Measurements from ENCODE around the gene MCEMP1. TPM values are rescaled to one million over a fixed set of nuclear protein-coding genes. Genes with fewer than 3 reads are reported as not detected.

The MCEMP1 gene
- total and polyA plus RNA-seq, 2 of the 4 experiments (the other 2 are of a cell fraction): 0.15 TPM; not detected in 1

GRCh38 chr19:7647156-7647555 is 29.7 kb upstream of the MCEMP1 start:
- Histone ChIP-seq H3K56ac (ENCODE audit: extremely low read depth, insufficient read depth, low read length) (no peak overlapping the region), H2BK5ac (ENCODE audit: low read depth, low read length, poor library complexity, severe bottlenecking) (no peak overlapping the region), H3K23ac (ENCODE audit: low read depth, low read length) (no peak overlapping the region), H3K4me3 (ENCODE audit: insufficient read depth, low read depth, low read length) (no peak overlapping the region), H2AFZ (replicated peaks; ENCODE audit: low read length, poor library complexity) (no peak overlapping the region), H2BK15ac (ENCODE audit: low read depth, low read length) (no peak overlapping the region), H3K14ac (replicated peaks; ENCODE audit: low read depth, low read length) (no peak overlapping the region), H2AK9ac (replicated peaks; ENCODE audit: low read depth, low read length, poor library complexity) (no peak overlapping the region), H4K5ac (ENCODE audit: low read depth, low read length) (no peak overlapping the region), H4K20me1 (ENCODE audit: insufficient read depth, low read length) (no peaks in the 10 kb centered on the region), H2BK120ac (ENCODE audit: low read depth, low read length) (no peak overlapping the region), H3K36me3 (ENCODE audit: control insufficient read depth, insufficient read depth, low read length) (no peaks in the 10 kb centered on the region), H4K8ac (ENCODE audit: low read depth in 2 of 2, low read length in 2 of 2) (no peak overlapping the region), H3K4ac (ENCODE audit: low read depth, low read length) (no peak overlapping the region), H3K4me1 (ENCODE audit: control insufficient read depth, insufficient read depth, low read length) (no peaks in the 10 kb centered on the region), H3K9me3 (ENCODE audit: control insufficient read depth, insufficient read depth, low read length) (no peaks in the 10 kb centered on the region), H2BK20ac (ENCODE audit: low read depth, low read length) (no peak overlapping the region), H3K27me3 (ENCODE audit: control insufficient read depth, insufficient read depth, low read length) (peaks cover 7% of the 10 kb centered on the region; the same call in 1 of the 2 replicates), H3K18ac (ENCODE audit: low read depth, low read length) (no peak overlapping the region), H2AK5ac (ENCODE audit: low read depth, low read length) (no peak overlapping the region), H3K9ac (ENCODE audit: low read depth, low read length) (no peak overlapping the region), H3K9me1 (ENCODE audit: insufficient read depth, low read length) (no peaks in the 10 kb centered on the region), H4K91ac (ENCODE audit: insufficient read depth, low read depth, low read length) (no peak overlapping the region), H3K27ac (ENCODE audit: insufficient read depth, low read length) (no peak overlapping the region), H3K4me2 (ENCODE audit: low read depth, low read length) (no peak overlapping the region), H3K79me1 (ENCODE audit: low read depth in 1 of 2, low read length in 2 of 2) (no peaks in the 10 kb centered on the region)
- in situ Hi-C loops (cut with MboI; ENCODE audit: low sequenced_read_pairs) (no loop called here), dilution Hi-C loops (cut with HindIII; ENCODE audit: low sequenced_read_pairs, unreplicated experiment) (no loop called here), intact Hi-C loops (cut with micrococcal nuclease) (no loop called here)
- DNase-seq: no peak
- no peak for TF ChIP-seq CHD1 (IDR thresholded peaks at IDR 0.05; ENCODE audit: low read depth, low read length)
- TF ChIP-seq MAFK (IDR thresholded peaks at IDR 0.05; ENCODE audit: low read depth, low read length): no peak
- TF ChIP-seq MXI1 (IDR thresholded peaks at IDR 0.05; ENCODE audit: borderline replicate concordance, low read depth, low read length): no peak
- no peak for TF ChIP-seq USF2 (IDR thresholded peaks at IDR 0.05; ENCODE audit: low read depth, low read length)
- TF ChIP-seq SMC3 (IDR thresholded peaks at IDR 0.05; ENCODE audit: low read depth, low read length): no peak
- no peak for TF ChIP-seq RFX5 (IDR thresholded peaks at IDR 0.05; ENCODE audit: low read depth, low read length)
- TF ChIP-seq FOS (IDR thresholded peaks at IDR 0.05; ENCODE audit: low read depth, low read length): no peak
- no peak for TF ChIP-seq BHLHE40 (IDR thresholded peaks at IDR 0.05; ENCODE audit: low read depth, low read length)
- TF ChIP-seq RAD21 (IDR thresholded peaks at IDR 0.05; ENCODE audit: low read length): no peak
- no peak for TF ChIP-seq CEBPB (IDR thresholded peaks at IDR 0.05; ENCODE audit: low read depth, low read length)
- TF ChIP-seq CTCF (conservative IDR thresholded peaks at IDR 0.05; ENCODE audit: low read depth, low read length): no peak
- no peak for TF ChIP-seq RCOR1 (IDR thresholded peaks at IDR 0.05; ENCODE audit: insufficient replicate concordance, low read length)
- TF ChIP-seq MAZ (IDR thresholded peaks at IDR 0.05; ENCODE audit: borderline replicate concordance, low read depth, low read length): no peak
- WGBS, 2 experiments (ENCODE audit: extremely low coverage in 2 of 2, insufficient read length in 1 of 2): 90% methylated on average over 22 of the region's 26 CpGs; no CpG with 5 or more reads in 1 of the 2 experiments
- BruUV-seq (replicated peaks): no TSS peak
- POLR2A ChIA-PET (ENCODE audit: unreplicated experiment): no interaction called here
- CTCF ChIA-PET: no interaction called here
- no peak for ATAC-seq (ENCODE audit: low read depth)

Measured in IMR-90 (cell line).